Measurements from ENCODE around the gene MBD3. TPM values are rescaled to one million over a fixed set of nuclear protein-coding genes. Genes with fewer than 3 reads are reported as not detected.

Gene MBD3
- total RNA-seq, 1 experiment from 2014 or later = 128 TPM

DNA sequence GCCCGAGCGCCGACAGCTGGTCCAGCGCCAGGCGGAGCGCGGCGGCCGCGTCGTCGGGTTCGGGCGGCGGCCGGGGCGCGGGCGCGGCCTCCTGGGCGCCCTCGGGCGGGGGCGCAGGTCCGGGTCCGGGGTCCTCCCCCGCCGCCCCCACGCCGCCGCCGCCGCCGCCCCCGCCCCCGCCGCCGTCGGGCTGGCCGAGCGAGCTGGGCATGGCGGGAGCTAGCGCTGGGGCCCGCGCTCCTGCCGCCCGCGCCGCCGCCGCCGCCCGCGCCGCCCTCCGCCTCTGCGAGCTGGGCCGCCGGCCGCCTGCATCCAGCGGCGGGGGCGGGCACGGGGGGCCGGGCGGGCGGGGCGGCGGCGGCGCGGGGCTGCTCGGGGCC lies 24.8 kb downstream of the MBD3 start:
- TF ChIP-seq, protein P1, sequence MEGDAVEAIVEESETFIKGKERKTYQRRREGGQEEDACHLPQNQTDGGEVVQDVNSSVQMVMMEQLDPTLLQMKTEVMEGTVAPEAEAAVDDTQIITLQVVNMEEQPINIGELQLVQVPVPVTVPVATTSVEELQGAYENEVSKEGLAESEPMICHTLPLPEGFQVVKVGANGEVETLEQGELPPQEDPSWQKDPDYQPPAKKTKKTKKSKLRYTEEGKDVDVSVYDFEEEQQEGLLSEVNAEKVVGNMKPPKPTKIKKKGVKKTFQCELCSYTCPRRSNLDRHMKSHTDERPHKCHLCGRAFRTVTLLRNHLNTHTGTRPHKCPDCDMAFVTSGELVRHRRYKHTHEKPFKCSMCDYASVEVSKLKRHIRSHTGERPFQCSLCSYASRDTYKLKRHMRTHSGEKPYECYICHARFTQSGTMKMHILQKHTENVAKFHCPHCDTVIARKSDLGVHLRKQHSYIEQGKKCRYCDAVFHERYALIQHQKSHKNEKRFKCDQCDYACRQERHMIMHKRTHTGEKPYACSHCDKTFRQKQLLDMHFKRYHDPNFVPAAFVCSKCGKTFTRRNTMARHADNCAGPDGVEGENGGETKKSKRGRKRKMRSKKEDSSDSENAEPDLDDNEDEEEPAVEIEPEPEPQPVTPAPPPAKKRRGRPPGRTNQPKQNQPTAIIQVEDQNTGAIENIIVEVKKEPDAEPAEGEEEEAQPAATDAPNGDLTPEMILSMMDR (conservative IDR thresholded peaks at IDR 0.05) = no peak
- no peak overlapping the region for H2BK12ac ChIP-seq (ENCODE audit: insufficient read length, low read depth, low read length)
- no peak overlapping the region for H3K18ac ChIP-seq (ENCODE audit: insufficient read length, low read depth, low read length)
- no peak overlapping the region for H3K23ac ChIP-seq (ENCODE audit: insufficient read length, low read depth, low read length)
- H3K27ac Mint-ChIP-seq = no peak overlapping the region
- H3K4me1 ChIP-seq (ENCODE audit: insufficient read depth, low read length) = no peaks in the 10 kb centered on the region
- H3K9me3 ChIP-seq (ENCODE audit: control insufficient read depth, low read depth, low read length) = no peaks in the 10 kb centered on the region
- H3K27ac ChIP-seq (ENCODE audit: insufficient read length, low read depth, low read length) = no peak overlapping the region
- H3K27me3 Mint-ChIP-seq (ENCODE audit: low read depth) = peaks cover 38% of the 10 kb centered on the region
- H3K79me1 ChIP-seq (ENCODE audit: insufficient read depth, low read depth, low read length, poor library complexity, severe bottlenecking) = peaks cover 3% of the 10 kb centered on the region
- H2AK5ac ChIP-seq (ENCODE audit: insufficient read length, low read length) = no peak overlapping the region
- H4K91ac ChIP-seq (ENCODE audit: insufficient read length, low read depth, low read length) = no peak overlapping the region
- H3K36me3 Mint-ChIP-seq (ENCODE audit: insufficient read depth in 1 of 3, low read depth in 3 of 3) = peaks cover 8 to 20% (median 19%) of the 10 kb centered on the region in 3 experiments; a peak in 6 of 7 replicates
- H3K23me2 ChIP-seq (ENCODE audit: insufficient read length, low read depth, low read length, poor library complexity, severe bottlenecking) = no peaks in the 10 kb centered on the region
- H3T11ph ChIP-seq (ENCODE audit: low read length) = no peak overlapping the region
- H4K20me1 ChIP-seq (ENCODE audit: control insufficient read depth, insufficient read depth, insufficient read length) = no peaks in the 10 kb centered on the region
- no peak overlapping the region for H3K4me2 ChIP-seq (ENCODE audit: insufficient read depth, insufficient read length, low read length)
- no peak overlapping the region for H4K5ac ChIP-seq (ENCODE audit: insufficient read length, low read depth, low read length)
- no peak overlapping the region for H2AFZ ChIP-seq (ENCODE audit: low read length)
- H2BK5ac ChIP-seq (ENCODE audit: insufficient read length, low read length) = no peak overlapping the region
- peaks cover 2 to 3% of the 10 kb centered on the region in 2 experiments; a peak in 2 of 5 replicates for H3K9me3 Mint-ChIP-seq
- H3K4ac ChIP-seq (ENCODE audit: low read depth, low read length) = no peak overlapping the region
- peaks cover 2 to 15% of the 10 kb centered on the region in 2 experiments; a peak in 3 of 4 replicates for H3K4me1 Mint-ChIP-seq
- no peak overlapping the region for H3K14ac ChIP-seq (ENCODE audit: insufficient read depth, low read length)
- H3K79me2 ChIP-seq (ENCODE audit: insufficient read depth, low read length) = peaks cover 29% of the 10 kb centered on the region; the same call in 1 of the 2 replicates
- H2BK120ac ChIP-seq (ENCODE audit: low read depth, low read length, poor library complexity, severe bottlenecking) = no peak overlapping the region
- WGBS (ENCODE audit: extremely low coverage, insufficient read length, low lambda C conversion rate) = no CpG with 5 or more reads among the region's 73 CpGs
- no peaks in the 10 kb centered on the region; the same call in 1 of the 2 replicates for H3K27me3 ChIP-seq (ENCODE audit: insufficient read depth, low read length)
- no peak overlapping the region for H3K56ac ChIP-seq (ENCODE audit: insufficient read length, low read depth, low read length)
- no peak overlapping the region for H2BK15ac ChIP-seq (ENCODE audit: low read depth, low read length)
- H3K4me3 Mint-ChIP-seq = no peak overlapping the region
- H3K9ac ChIP-seq (ENCODE audit: extremely low read depth, insufficient read length, low read length) = no peak overlapping the region
- no peak overlapping the region for H4K8ac ChIP-seq (replicated peaks; ENCODE audit: insufficient read length, low read depth, low read length)
- no peak for DNase-seq
- no peak overlapping the region for H2BK20ac ChIP-seq (ENCODE audit: low read depth, low read length, poor library complexity, severe bottlenecking)

Data from H9 (cell line).